Epithelial cell of proximal tubule (primary cell): Measurements from ENCODE around the gene EIF4E2. TPM values are rescaled to one million over a fixed set of nuclear protein-coding genes. Genes with fewer than 3 reads are reported as not detected.
A peak's percentile ranks its signal among the peaks of the same experiment; 100 is the strongest.
"Not testable (repeated sequence)": the region's sequence is repeated elsewhere in the genome, so short reads cannot be mapped to it uniquely, and the experiment has no call there.

ENCODE experiments used
- DNase-seq: peaks from one replicate; pipeline ENCODE4 v3.0.0-alpha.2; 2011; ENCODE audit warnings: low read depth
- H3K4me3 ChIP-seq: 2 replicates; pipeline ENCODE4 v1.5.1; 2011; ENCODE audit warnings: low read depth, mild to moderate bottlenecking, low read length
- total RNA-seq: library from RNA; depleted of rRNA; stranded (reverse); fragments of >200 nt; gene quantifications from 2 replicates; pipeline ENCODE4 v1.2.3, GENCODE V29; 2015
- TF ChIP-seq, protein P1 (sequence below): conservative IDR thresholded peaks from 2 replicates; pipeline ENCODE4 v1.5.1; 2012; ENCODE audit warnings: low read depth, mild to moderate bottlenecking, low read length

Gene EIF4E2
- total RNA-seq, 1 donor from 2014 or later = 96.0 TPM

GRCh38 chr2:232569541-232569940, 19.1 kb downstream of the EIF4E2 start:
- DNase-seq = no peak
- TF ChIP-seq, protein P1, sequence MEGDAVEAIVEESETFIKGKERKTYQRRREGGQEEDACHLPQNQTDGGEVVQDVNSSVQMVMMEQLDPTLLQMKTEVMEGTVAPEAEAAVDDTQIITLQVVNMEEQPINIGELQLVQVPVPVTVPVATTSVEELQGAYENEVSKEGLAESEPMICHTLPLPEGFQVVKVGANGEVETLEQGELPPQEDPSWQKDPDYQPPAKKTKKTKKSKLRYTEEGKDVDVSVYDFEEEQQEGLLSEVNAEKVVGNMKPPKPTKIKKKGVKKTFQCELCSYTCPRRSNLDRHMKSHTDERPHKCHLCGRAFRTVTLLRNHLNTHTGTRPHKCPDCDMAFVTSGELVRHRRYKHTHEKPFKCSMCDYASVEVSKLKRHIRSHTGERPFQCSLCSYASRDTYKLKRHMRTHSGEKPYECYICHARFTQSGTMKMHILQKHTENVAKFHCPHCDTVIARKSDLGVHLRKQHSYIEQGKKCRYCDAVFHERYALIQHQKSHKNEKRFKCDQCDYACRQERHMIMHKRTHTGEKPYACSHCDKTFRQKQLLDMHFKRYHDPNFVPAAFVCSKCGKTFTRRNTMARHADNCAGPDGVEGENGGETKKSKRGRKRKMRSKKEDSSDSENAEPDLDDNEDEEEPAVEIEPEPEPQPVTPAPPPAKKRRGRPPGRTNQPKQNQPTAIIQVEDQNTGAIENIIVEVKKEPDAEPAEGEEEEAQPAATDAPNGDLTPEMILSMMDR = no peak
- H3K4me3 ChIP-seq = no peak overlapping the region

- H3K4me3 ChIP-seq, DNase-seq: not testable (repeated sequence)
These were observed 20.0 kb downstream of the EIF4E2 start for GRCh38 chr2:232570481-232570880.

DNA sequence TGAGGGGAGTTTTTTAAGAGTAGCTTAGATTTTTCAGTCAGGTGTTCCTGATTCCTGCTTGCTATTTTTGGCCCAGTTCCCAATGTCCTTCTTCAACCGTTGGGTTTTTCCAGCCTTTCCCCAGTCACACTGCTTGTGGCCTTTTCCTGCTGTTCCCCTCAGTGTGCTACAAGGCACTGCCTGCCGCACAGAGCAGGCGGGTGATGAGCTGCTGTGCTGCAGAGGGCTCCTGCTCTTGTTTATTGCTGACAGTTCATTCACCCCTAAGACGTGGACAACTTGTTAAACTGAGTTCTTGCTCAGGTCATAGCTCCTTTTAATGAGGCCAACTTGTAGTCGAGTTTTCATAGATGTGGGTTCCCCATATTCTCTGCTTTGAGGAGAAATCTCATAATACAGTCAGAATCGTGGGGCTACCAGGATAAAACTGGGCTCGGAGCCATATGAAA, 20.6 kb downstream of the EIF4E2 start:
- TF ChIP-seq, protein P1 = no peak
- no peak overlapping the region for H3K4me3 ChIP-seq
- DNase-seq = peak; percentile 60

GRCh38 chr2:232573042-232573441, 22.6 kb downstream of the EIF4E2 start:
- H3K4me3 ChIP-seq = no peak overlapping the region
- DNase-seq = peak; percentile 44
- TF ChIP-seq, protein P1 = no peak

- H3K4me3 ChIP-seq = no peak overlapping the region
- TF ChIP-seq, protein P1 = no peak
These were observed 23.4 kb downstream of the EIF4E2 start for GRCh38 chr2:232573771-232574435.

GRCh38 chr2:232574674-232575403, 24.4 kb downstream of the EIF4E2 start:
- no peak overlapping the region for H3K4me3 ChIP-seq
- TF ChIP-seq, protein P1 = no peak
- DNase-seq = no peak

More at GRCh38 chr2:232573771-232574435, 23.4 kb downstream of the EIF4E2 start:
- DNase-seq = no peak

- H3K4me3 ChIP-seq = no peak overlapping the region
- TF ChIP-seq, protein P1 = no peak
- no peak for DNase-seq
These were observed 24.9 kb downstream of the EIF4E2 start for GRCh38 chr2:232575404-232575746.
